Mononuclear cell (primary cell): ENCODE data around the gene C9orf40. TPM values are rescaled to one million over a fixed set of nuclear protein-coding genes. Genes with fewer than 3 reads are reported as not detected.

Source experiments
- H3K27me3 ChIP-seq: 2 replicates; pipeline ENCODE4 v1.6.0; 2011; ENCODE audit warnings: low read length, control low read depth; ENCODE audit not compliant: insufficient read depth
- H3K4me1 ChIP-seq: 2 replicates; pipeline ENCODE4 v1.5.1; 2011; ENCODE audit warnings: mild to moderate bottlenecking, low read length, control low read depth; ENCODE audit not compliant: insufficient read depth
- H3K4me3 ChIP-seq: 2 replicates; pipeline ENCODE4 v1.5.1; 2011; ENCODE audit warnings: mild to moderate bottlenecking, low read length, moderate library complexity
- H3K9me3 ChIP-seq: 2 replicates; pipeline ENCODE4 v1.5.1; 2011; ENCODE audit warnings: low read depth, mild to moderate bottlenecking, control low read depth, low read length
- total RNA-seq: library from RNA; depleted of rRNA; stranded (reverse); fragments of >200 nt; gene quantifications from one replicate; pipeline ENCODE4 v1.2.3, GENCODE V29; 2012

The C9orf40 gene
- total RNA-seq, 1 donor: 1.6 TPM

GRCh38 chr9:74951725-74952151 lies 974 bp downstream of the C9orf40 start:
- H3K27me3 ChIP-seq: no peaks in the 10 kb centered on the region
- H3K4me1 ChIP-seq: peaks cover 14% of the 10 kb centered on the region
- H3K4me3 ChIP-seq: peak overlapping the region; percentile 85
- no peaks in the 10 kb centered on the region for H3K9me3 ChIP-seq

GRCh38 chr9:74951107-74951720 lies 1.5 kb downstream of the C9orf40 start:
- H3K9me3 ChIP-seq: no peaks in the 10 kb centered on the region
- H3K27me3 ChIP-seq: no peaks in the 10 kb centered on the region
- peaks cover 14% of the 10 kb centered on the region for H3K4me1 ChIP-seq
- peak overlapping the region; percentile 85 for H3K4me3 ChIP-seq

- H3K9me3 ChIP-seq: no peaks in the 10 kb centered on the region
- peaks cover 14% of the 10 kb centered on the region for H3K4me1 ChIP-seq
- H3K27me3 ChIP-seq: no peaks in the 10 kb centered on the region
- H3K4me3 ChIP-seq: no peak overlapping the region
Measured at GRCh38 chr9:74949859-74950855, 2.6 kb downstream of the C9orf40 start.

- H3K4me3 ChIP-seq: no peak overlapping the region
- H3K4me1 ChIP-seq: peaks cover 14% of the 10 kb centered on the region
- no peaks in the 10 kb centered on the region for H3K27me3 ChIP-seq
- no peaks in the 10 kb centered on the region for H3K9me3 ChIP-seq
Measured at GRCh38 chr9:74948937-74949336, 3.8 kb downstream of the C9orf40 start.

- Histone ChIP-seq H3K4me3 (no peak overlapping the region), H3K4me1 (peaks cover 8% of the 10 kb centered on the region), H3K27me3 (no peaks in the 10 kb centered on the region), H3K9me3 (no peaks in the 10 kb centered on the region)
Measured at GRCh38 chr9:74946686-74947085, 6.0 kb downstream of the C9orf40 start.

- H3K27me3 ChIP-seq: no peaks in the 10 kb centered on the region
- no peak overlapping the region for H3K4me3 ChIP-seq
- H3K4me1 ChIP-seq: no peaks in the 10 kb centered on the region
- H3K9me3 ChIP-seq: no peaks in the 10 kb centered on the region
Measured at GRCh38 chr9:74942801-74943200, 9.9 kb downstream of the C9orf40 start.

GRCh38 chr9:74940600-74940999 lies 12.1 kb downstream of the C9orf40 start:
- H3K27me3 ChIP-seq: no peaks in the 10 kb centered on the region
- no peak overlapping the region for H3K4me3 ChIP-seq
- no peaks in the 10 kb centered on the region for H3K9me3 ChIP-seq
- H3K4me1 ChIP-seq: no peaks in the 10 kb centered on the region

- Histone ChIP-seq H3K9me3 (peaks cover 7% of the 10 kb centered on the region), H3K27me3 (no peaks in the 10 kb centered on the region), H3K4me3 (no peak overlapping the region), H3K4me1 (no peaks in the 10 kb centered on the region)
Measured at GRCh38 chr9:74935008-74935407, 17.7 kb downstream of the C9orf40 start.

- no peaks in the 10 kb centered on the region for H3K9me3 ChIP-seq
- H3K4me1 ChIP-seq: no peaks in the 10 kb centered on the region
- H3K27me3 ChIP-seq: no peaks in the 10 kb centered on the region
- no peak overlapping the region for H3K4me3 ChIP-seq
Measured at GRCh38 chr9:74921737-74922136, 31.0 kb downstream of the C9orf40 start.

GRCh38 chr9:74920944-74921626 lies 31.6 kb downstream of the C9orf40 start:
- no peaks in the 10 kb centered on the region for H3K4me1 ChIP-seq
- H3K4me3 ChIP-seq: no peak overlapping the region
- no peaks in the 10 kb centered on the region for H3K9me3 ChIP-seq
- no peaks in the 10 kb centered on the region for H3K27me3 ChIP-seq

GRCh38 chr9:74910036-74910435 lies 42.7 kb downstream of the C9orf40 start:
- no peak overlapping the region for H3K4me3 ChIP-seq
- no peaks in the 10 kb centered on the region for H3K4me1 ChIP-seq
- no peaks in the 10 kb centered on the region for H3K27me3 ChIP-seq
- peaks cover 7% of the 10 kb centered on the region for H3K9me3 ChIP-seq

GRCh38 chr9:74908665-74909064 lies 44.0 kb downstream of the C9orf40 start:
- H3K4me1 ChIP-seq: no peaks in the 10 kb centered on the region
- H3K9me3 ChIP-seq: peaks cover 7% of the 10 kb centered on the region
- no peak overlapping the region for H3K4me3 ChIP-seq

GRCh38 chr9:74907085-74907484 lies 45.6 kb downstream of the C9orf40 start:
- Histone ChIP-seq H3K9me3 (peaks cover 5% of the 10 kb centered on the region), H3K4me3 (no peak overlapping the region), H3K27me3 (no peaks in the 10 kb centered on the region), H3K4me1 (no peaks in the 10 kb centered on the region)

More at GRCh38 chr9:74908665-74909064, 44.0 kb downstream of the C9orf40 start:
- H3K27me3 ChIP-seq: no peaks in the 10 kb centered on the region

GRCh38 chr9:74901001-74901400 lies 51.7 kb downstream of the C9orf40 start:
- Histone ChIP-seq H3K4me3 (no peak overlapping the region), H3K9me3 (no peaks in the 10 kb centered on the region), H3K4me1 (no peaks in the 10 kb centered on the region), H3K27me3 (no peaks in the 10 kb centered on the region)
